Right hindlimb (tissue), 1 donor: ENCODE data around the gene RAMAC.
A peak's percentile ranks its signal among the peaks of the same experiment; 100 is the strongest.
"Not testable (repeated sequence)": the region's sequence is repeated elsewhere in the genome, so short reads cannot be mapped to it uniquely, and the experiment has no call there.

ENCODE experiments used
- DNase-seq: peaks from one replicate; pipeline ENCODE4 v3.0.0-alpha.2; 2018

Gene RAMAC

DNA sequence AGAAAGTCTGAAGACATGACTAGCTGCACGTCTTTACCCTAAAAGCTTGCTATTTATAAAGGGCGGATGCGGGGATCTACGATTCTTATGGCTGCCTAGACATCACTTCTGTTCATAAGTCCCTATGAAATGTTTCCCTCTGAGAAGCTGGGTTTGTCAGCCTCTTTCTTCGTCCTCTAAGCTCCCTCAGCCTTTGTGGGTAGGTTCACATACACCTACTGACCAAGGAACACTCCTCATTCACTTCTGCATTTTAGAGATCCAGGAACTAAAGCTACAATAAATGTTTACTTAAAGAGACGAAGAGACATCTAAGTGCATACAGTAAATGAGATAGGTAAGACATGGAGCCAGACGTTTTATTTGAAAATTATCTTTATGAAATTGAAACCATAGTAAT is 16.7 kb upstream of the RAMAC start:
- DNase-seq = no peak

DNA sequence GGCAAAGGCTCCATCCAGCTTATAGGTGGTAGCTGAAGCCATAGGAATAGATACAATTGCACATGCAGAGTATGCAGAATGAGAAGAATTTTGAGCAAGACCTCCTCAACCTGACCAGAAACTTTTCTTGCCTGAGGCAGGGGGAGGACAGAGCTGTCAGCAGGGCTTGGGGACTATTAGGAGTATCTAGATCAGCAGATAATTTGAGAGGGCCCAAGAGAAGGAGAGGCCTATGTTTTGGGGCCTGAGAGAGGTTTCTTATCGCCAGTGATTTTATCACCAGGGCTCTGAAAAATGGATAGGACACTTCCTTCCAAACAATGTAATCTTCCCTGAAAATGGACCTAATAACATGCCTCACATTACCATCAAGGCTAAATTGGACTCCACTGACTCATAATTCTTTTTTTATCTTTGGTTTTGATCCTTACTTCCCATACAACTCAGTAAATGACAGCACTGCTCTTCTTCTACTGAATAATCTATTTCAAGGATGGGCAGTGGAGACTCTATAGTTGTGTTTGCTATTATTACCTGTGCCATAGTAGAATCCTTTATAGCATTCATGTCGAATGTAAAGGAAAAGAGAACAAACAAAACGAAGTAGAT is 15.8 kb upstream of the RAMAC start:
- DNase-seq = no peak

DNA sequence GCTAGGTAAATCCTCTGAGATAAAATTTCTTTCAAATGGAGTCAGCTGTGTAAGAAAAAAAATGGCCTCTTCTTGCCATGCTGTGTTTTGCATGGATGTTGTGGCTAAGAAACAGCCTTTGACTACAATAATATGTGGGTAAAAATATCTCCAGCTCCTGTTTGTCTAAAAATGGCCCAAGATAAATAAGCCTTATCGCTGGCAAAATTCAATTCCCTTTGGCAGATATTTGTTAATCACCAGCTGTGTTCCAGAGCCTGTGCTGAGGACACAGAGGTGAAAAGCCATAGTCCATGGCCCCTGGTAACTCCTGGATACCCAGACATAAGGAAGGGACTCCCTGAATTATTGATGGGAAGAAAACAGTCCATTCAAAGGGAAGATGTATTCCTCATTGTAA is 15.3 kb upstream of the RAMAC start:
- DNase-seq = no peak

DNA sequence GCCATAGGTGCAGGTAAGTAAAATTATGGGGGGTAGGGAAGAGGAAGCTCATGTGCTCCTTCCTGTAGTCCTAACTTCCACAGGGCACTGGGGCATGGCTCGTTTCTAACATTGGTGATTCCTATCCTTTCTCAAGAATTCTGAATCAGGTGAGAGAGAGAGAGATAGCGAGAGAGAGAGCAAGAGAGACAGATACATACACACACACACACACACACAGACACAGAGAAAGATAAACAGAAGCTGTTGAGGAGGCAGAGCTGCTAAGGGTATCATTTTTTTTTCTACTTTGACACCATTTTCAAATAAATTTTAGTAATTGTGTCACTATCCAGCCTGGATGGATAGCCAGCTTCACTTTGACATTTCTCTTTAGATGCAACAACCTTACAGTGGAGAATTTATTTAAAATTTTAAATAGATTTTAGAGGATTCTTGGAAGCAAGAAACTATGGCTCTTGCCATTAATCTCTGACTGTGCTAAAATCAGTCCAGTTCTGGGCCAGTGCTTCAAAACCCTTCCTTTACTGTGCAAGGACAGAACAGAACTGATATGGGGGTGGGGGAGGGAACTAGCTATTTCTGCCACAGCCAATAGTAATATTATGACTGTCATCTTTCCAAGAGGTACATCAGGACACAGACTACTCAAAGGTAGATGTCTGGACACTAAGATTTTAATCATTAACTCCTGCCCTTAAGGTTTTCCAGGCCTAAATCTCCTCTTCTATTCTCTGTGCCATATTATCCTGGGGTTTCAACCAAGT is 14.6 kb upstream of the RAMAC start:
- DNase-seq = no peak

DNA sequence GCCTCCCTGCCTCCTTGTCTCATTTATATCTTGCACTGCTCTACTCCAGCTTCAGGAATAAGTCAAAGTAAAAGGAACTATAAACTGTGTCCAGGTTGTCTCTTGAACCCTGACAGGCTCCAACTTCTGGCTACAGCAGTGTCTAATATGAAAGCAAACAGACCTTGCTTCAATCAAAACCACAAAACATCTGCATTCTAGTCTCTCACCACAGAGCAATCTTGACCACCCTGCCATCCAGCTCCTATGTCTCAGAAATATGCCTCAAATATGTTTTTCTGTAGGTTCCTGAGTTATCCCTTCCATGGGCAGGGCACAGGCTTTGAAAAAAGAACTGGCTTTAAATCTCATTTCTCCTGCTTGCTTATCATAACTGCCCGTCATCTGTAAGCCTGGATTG is 13.0 kb upstream of the RAMAC start:
- DNase-seq = no peak

DNA sequence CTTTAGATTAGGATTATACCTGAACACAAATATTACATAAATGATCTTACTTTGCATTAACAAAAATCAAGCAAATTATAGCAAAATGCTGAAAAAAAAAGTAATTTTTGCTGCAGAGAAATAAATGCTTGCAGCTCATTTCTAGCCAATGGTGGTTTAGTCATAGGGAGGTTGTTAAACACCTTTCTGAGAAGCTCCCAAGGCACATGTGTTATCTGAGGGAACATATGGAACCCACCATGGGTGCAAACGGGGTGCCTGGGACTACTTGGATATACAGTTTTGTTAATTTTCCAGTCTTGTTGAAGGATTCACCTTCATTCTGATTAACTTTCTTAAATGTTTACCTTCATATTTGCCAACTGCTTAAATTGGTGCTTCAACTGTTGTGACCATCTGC is 8.9 kb upstream of the RAMAC start:
- DNase-seq = no peak

DNA sequence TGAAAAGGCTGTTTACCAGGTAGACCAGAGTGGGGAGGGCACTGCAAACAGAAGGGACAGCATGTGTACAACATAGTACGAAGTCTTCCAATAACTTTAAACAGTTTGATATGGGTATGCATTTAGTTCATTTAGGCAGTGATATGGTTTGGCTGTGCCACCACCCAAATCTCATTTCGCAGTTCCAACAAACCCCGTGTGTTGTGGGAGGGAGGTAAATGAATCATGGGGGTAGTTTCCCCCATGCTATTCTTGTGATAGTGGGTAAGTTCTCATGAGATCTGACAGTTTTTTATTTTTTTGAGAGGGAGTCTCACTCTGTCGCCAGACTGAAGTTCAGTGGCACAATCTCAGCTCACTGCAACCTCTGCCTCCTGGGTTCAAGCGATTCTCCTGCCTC is 7.6 kb upstream of the RAMAC start:
- no peak for DNase-seq

DNA sequence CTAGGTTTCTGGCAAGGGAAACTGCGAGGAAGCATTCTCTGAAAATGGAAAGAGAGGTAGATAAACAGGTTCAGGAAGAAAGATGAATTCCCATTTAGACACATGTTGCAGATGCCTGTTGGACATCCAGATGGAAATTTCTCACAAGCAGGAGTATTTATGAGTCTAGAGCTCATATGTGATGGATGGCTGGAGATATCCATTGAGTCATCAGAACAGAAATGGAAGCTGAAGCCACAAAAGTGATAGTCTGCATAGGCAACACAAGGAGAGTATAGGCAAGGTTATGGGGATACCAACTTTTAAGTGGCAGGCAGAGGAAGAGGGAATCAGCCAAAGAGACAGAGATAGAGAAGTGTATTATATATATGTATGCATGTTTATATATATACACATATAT is 6.3 kb upstream of the RAMAC start:
- no peak for DNase-seq

DNA sequence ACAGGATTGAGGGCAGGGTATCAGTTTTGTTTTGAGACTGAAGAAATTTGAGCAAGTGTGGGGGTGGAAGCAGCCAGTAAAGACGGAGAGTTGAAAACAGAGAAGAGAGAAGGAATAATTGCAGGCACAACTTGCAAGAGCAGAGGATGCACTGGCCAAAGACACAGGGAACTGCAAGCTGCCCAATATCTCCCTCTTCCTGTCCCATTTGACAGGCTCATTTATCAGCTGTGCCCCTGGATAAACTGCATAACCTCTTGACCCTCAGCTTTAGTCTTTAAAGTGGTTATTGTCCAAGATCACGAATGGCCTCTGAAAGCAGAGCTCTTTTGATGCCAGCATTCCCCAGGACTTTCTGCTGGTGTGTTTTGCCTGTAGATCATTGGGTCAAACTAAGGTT is 5.0 kb upstream of the RAMAC start:
- DNase-seq = no peak

DNA sequence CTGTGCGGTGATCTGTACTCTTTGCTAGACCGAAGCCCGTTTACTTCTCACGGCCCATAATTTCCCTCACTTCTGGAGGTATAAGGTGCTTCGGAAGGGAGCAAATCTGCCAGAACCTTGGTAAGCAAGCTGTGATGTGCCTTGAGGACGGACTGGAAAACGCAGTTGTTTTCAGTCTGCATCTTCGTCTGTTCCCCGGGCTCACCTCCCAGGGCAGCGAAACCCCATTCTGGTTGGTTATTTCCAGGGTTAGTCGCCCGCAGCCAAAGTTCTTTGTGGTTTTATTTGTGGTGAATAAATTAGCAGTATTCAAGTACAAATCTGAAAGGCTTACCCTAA is 401 bp downstream of the RAMAC start:
- DNase-seq = no peak

DNA sequence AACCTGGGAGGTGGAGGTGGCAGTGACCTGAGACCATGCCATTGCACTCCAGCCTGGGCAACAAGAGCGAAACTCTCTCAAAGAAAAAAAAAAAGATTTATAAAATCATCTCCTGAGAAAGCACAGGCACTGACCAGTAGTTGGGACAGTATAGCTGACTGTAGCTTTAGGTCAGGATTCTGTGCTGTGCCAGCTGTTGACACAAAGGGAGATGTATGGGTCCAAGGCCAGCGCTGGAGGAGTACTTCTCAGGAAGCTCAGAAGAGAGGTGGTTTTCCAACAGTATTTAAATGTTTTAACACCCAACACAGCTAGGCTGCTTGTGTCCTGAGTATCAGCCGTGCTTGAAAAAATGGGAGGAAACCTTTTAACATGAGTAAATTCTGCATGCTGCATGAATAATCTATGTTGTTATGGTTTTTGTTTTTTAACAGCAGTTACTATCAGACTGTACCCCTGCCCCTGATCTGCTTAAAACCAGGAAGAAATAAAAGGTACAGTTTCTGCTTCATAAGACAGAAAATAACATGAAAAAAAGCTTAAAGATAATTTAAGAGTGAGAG is 6.5 kb downstream of the RAMAC start:
- no peak for DNase-seq

DNA sequence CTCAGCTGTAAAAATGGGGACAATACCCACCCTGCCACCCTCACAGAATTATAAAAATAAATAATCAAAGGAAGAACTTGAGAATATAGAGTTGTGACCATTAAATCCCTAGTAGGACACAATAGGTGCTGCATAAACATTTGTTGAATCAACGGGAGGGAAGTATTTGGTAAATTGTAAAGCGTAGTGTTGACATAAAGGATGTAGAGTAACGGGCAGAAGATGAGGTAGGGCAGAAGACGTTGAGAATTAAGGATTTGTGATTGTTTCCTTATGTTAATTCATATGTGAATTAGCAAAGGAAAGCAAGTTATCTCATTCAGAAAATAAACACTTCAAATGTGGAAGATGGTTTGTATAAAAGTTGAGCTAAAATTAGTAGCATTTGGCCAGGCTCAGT is 7.1 kb downstream of the RAMAC start:
- no peak for DNase-seq

DNA sequence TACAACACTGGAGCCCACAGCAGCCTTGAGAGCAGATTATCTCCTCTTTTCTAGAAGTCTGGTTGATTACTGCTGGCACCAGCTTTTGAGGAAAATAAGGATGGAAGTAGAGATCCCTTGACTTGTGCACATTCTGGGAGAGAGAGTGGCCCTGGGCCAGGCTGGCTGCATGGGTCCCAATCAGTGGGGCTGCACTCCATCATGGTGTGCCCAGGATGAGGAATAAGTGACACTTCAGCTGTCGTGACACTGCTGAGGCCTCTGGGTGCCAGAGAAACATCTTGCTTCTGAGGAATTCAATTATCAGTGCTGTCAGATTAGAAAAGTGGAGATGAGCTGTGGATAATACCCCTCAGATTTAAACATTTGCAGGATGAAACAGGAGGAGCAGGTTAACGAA is 9.1 kb downstream of the RAMAC start:
- no peak for DNase-seq

DNA sequence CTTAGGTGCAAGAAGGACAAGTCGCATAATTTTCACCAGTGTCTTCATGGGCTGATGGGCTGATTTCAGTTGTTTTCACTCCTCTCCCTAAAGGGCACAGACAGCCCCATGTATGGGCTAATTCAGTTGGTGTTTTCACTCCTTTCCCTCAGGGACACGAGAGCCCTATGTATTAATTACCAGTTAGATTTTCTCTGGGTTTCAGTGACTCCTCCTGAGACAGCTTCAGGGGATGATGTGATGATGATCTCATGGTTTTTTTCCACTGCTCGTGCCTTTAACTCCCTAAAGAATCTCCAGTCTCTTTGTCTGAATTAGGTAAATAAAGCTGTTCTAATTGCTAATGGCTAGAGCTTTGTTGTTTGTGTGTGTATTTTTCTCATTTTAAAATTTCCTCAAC is 9.9 kb downstream of the RAMAC start:
- no peak for DNase-seq

DNA sequence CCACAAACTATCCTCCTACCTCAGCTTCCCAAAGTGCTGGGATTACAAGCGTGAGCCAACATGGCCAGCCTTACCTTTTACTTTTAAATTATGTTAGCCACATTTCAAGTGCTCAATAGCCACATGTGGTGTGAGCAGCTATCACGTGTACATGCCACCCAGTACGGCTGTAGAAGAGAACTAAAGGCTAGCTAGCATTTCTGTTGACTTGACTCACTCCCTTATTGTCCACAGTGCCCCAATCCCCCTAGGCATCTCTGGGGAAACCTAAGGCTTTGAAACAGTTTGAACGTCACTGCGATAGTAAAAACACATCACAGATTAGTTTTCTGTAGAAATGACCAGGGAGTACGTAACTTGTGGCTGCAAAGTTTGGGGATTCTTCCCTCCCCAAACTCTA is 13.4 kb downstream of the RAMAC start:
- no peak for DNase-seq

DNA sequence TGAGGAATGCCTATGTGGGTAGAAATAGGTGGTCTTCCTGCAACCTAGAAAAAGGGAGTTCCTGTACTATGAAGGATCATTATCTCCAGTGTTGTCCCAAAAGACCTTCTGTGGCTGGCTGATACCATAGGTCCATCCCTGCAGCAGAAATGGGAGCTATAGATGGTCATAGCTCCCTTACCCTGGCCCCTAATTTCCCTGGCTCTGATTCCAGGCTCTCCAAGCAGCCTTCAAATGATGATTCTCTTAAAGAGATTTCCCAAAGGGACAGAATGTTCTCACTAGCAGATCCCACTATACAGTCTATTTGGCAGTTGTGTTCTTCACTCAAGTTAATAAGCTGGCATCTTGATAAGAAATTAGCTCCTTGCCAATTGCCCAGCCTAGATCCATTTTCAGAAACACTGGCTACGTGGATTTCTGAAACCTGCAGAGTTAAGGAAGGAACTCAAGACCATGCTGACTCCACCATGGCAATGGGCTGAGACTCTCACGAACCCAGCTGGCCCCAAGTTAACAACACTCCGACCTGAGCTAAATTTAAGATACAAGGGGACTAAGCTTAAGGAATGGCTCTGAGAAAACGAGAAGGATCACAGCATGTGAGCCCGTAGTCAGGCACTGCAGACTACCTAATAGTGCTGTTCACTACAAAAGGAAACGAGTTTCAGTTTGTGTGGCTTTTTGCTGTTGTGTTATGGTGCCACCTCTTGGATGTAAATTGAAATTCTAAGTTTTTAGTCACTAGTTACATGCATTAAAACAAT is 14.1 kb downstream of the RAMAC start:
- DNase-seq = no peak

DNA sequence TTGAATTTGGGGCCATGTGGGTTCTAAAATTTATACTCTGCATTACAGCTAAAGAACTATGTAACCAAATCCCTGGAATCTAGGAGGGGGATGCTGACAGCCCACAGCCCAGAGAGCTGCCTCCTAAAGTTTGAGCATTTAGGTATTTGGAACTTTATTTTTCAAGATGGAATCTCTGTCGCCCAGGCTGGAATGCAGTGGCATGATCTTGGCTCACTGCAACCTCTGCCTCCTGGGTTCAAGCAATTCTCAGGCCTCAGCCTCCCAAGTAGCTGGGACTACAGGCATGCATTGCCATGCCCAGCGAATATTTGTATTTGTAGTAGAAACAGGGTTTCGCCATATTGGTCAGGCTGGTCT is 14.6 kb downstream of the RAMAC start:
- not testable (repeated sequence) for DNase-seq

DNA sequence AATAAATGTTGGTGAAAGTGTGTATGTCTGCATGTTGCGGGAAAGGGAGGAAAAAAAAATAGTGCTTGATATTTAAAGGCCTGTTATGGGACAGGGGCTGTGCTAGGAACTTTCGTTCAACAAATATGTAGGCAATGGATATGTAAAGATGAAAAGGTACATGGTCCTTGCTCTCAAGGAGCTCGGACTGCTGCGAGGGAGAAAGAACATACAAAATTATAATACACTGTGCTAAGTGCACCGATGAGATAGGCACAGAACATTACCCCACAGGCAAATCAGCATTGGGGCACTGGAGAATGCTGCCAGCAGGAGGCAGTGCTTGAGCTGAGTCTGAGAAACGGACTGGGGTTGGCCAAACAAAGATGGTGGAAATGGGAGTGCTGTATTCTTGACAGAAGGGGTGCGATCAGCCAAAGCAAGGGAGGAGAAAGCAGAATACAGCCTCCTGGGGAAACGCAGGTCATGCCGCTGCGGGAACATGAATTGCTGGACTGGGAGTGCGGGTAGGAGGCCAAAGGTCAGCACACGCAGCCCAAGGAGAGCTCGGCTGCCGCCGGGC is 24.8 kb downstream of the RAMAC start:
- peak; percentile 70 for DNase-seq

DNA sequence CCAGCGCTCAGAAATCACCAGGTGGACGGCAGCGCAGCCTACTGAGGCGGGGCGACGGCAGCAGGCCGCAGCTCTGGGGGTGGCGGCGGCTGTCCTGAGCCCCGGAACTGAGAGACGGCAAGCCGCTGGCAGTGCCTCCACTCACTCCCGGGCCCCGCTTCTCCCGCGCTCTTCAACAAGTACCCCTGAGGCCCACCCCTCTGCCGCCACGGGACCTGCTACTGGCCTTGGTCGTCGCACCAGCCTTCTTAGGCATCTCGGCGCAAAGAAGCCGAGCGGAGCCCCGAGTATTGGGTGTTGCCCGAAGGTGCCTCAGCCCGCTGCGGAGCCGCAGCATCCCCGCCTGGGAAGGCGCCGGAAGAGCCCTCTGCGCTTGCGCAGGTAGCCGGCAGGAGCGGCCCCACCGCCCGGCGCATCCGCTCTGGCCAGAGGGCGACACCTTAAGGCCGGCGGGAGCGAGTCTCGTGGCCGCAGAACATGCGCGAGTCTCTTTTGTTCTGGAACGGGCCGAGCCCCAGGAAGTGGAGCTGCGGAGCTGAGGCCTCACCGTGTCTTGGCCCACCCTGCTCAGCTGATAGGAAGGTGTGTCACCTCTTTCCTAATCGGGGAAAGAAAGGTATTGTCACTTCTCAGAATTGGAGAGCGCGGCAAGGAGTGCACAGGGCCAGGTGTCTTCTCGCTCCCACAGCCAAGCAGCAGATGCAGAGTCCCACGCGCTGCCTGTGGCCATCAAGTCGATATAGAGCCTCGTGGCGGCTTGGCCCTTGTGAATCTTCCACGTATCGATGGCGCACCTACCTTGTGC is 25.5 kb downstream of the RAMAC start, which contains the start of gene C15orf40:
Gene C15orf40, minus strand, starts transcription at position 369 of the 805 bp plus-strand sequence. Its CDS starts 32 bp downstream, at position 337.
- peak; percentile 93 for DNase-seq

DNA sequence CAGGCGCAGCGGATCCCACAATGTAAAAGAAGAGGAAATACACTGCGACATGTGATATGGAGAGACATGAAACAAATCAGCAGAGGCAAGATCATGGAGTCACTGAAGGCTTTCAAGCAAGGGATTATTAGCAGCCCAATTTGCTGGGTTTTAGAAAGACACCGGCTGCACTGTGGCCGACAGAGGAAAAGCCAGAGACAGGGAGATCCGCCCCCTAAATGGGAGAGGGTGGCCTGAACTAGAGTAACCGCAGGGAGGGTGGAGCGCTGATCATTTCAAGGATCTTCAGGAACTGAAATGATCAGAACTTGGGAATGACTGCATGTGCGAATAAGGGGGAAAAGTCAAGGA is 26.0 kb downstream of the RAMAC start:
- DNase-seq = peak; percentile 26

DNA sequence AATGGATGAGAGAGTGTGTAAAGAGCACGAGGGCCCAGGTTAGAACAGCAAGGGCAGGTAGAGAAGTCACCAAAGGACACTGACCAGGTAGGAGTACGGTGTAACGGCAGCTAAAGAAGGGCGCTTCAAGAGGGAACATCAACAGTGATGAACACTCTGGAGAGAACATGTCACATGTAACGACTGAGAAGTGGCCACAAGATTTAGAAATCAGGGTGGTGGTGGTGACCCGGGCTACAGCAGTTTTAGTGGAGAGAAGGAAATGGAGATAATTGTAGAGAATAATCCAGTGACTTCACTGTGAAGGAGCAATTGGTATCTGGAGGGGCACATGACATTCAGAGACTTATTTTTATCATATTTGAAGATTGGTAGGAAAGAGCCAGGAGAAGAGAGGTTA is 26.6 kb downstream of the RAMAC start:
- DNase-seq = no peak

DNA sequence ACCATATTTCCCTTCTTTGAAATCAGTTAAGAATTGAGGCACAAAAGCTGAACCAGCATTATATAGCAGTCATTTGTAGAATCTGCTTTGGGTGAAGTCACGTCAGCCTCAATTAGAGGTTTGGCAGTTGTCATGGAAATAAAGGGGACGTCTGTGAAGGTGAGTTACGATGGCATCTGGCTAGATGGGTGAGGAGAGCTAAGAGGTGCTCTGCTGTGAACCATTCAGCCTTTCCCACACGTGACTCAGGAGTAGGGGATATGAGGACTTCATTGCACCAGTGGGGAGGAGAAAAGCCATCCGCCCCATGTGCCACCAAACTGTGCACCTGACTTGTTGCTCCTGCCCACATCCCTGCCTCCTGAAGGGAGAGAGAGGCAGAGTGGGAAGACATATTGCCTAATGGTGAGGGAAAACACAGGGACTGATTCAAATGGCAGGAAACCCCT is 28.2 kb downstream of the RAMAC start:
- no peak for DNase-seq

DNA sequence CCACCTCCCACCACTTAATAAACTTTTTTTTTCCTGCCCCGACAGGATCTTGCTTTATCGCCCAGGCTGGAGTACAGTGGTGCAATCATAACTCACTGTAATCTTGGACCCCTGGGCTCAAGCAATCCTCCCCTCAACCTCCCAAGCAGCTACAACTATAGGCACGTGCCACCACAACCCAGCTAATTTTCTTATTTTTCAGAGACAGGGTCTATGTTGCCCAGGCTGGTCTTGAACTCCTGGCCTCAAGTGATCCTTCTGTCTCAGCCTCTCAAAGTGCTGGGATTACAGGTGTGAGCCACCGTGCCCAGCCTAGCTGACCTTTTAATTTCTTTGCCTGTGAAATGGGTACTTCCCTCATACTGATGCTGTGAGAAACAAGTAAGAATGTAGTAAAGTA is 29.4 kb downstream of the RAMAC start:
- no peak for DNase-seq
